Neural cell (in vitro differentiated cells): ENCODE results near the gene SMU1. TPM values are rescaled to one million over a fixed set of nuclear protein-coding genes. Genes with fewer than 3 reads are reported as not detected.

Experiments
- H2AFZ ChIP-seq: fragments of 200-600, 300-800 bp; sonication (generic), shearing (Covaris generic); 2 replicates; pipeline ENCODE4 v1.6.0; 2014; ENCODE audit warnings: low read depth, mild to moderate bottlenecking, antibody characterized with exemption, low read length, moderate library complexity
- H3F3A ChIP-seq: fragments of 200-600 bp; shearing (Covaris generic); 2 replicates; pipeline ENCODE4 v1.6.1; 2016; ENCODE audit warnings: mild to moderate bottlenecking, moderate library complexity, mixed read lengths, antibody characterized with exemption, low read length; ENCODE audit not compliant: insufficient read depth, poor library complexity, severe bottlenecking
- H3K27ac ChIP-seq: fragments of 200-600, 300-800 bp; sonication (generic), shearing (Covaris generic); 2 replicates; pipeline ENCODE4 v1.5.1; 2014; ENCODE audit warnings: mild to moderate bottlenecking, low read length, moderate library complexity
- H3K27me3 ChIP-seq: fragments of 300-800, 200-600 bp; sonication (generic), shearing (Covaris generic); 2 replicates; pipeline ENCODE4 v1.6.0; 2014; ENCODE audit warnings: mild to moderate bottlenecking, low read depth, low read length, moderate library complexity; ENCODE audit not compliant: insufficient read depth
- H3K36me3 ChIP-seq: fragments of 300-800, 200-600 bp; sonication (generic), shearing (Covaris generic); 2 replicates; pipeline ENCODE4 v1.5.1; 2014; ENCODE audit warnings: mild to moderate bottlenecking, antibody characterized with exemption, low read length, moderate library complexity; ENCODE audit not compliant: insufficient read depth
- H3K4me2 ChIP-seq: fragments of 300-800, 200-600 bp; sonication (generic), shearing (Covaris generic); 2 replicates; pipeline ENCODE4 v1.6.0; 2014; ENCODE audit warnings: mild to moderate bottlenecking, low read length
- H3K4me3 ChIP-seq: fragments of 300-800, 200-600 bp; sonication (generic), shearing (Covaris generic); 2 replicates; pipeline ENCODE4 v1.5.1; 2014; ENCODE audit warnings: mild to moderate bottlenecking, low read length, moderate library complexity
- H3K79me2 ChIP-seq: fragments of 200-600 bp; shearing (Covaris generic); replicated peaks from 2 replicates; pipeline ENCODE4 v1.6.0; 2014; ENCODE audit warnings: mild to moderate bottlenecking, low read length, moderate library complexity; ENCODE audit not compliant: insufficient read depth
- H3K9ac ChIP-seq: fragments of 300-800, 200-600 bp; sonication (generic), shearing (Covaris generic); 2 replicates; pipeline ENCODE4 v1.6.1; 2016; ENCODE audit warnings: mild to moderate bottlenecking, low read length, mixed read lengths
- H3K9me2 ChIP-seq: fragments of 200-600 bp; shearing (Covaris generic); 2 replicates; pipeline ENCODE4 v1.6.1; 2016; ENCODE audit warnings: mild to moderate bottlenecking, low read length, mixed read lengths; ENCODE audit not compliant: insufficient read depth
- H3K9me3 ChIP-seq: fragments of 200-600, 300-800 bp; sonication (generic), shearing (Covaris generic); 2 replicates; pipeline ENCODE4 v1.6.1; 2016; ENCODE audit warnings: mild to moderate bottlenecking, mixed run types, low read length, moderate library complexity, mixed read lengths
- H4K20me1 ChIP-seq: fragments of 200-600 bp; shearing (Covaris generic); 2 replicates; pipeline ENCODE4 v1.6.1; 2016; ENCODE audit warnings: mild to moderate bottlenecking, mixed run types; ENCODE audit not compliant: insufficient read depth
- EP300 ChIP-seq: fragments of 450-650 bp; conservative IDR thresholded peaks from 2 replicates; pipeline ENCODE4 v1.6.1; 2014; ENCODE audit warnings: antibody characterized with exemption, mild to moderate bottlenecking, moderate library complexity; ENCODE audit not compliant: poor library complexity, severe bottlenecking
- EZH2 ChIP-seq: fragments of 200-600, 300-800 bp; shearing (Covaris generic), sonication (generic); IDR thresholded peaks from 2 replicates; pipeline ENCODE4 v1.6.1; 2014; ENCODE audit warnings: antibody characterized with exemption, low read length, borderline replicate concordance, mild to moderate bottlenecking; ENCODE audit not compliant: insufficient read depth, poor library complexity, severe bottlenecking
- MXI1 ChIP-seq: fragments of 450-650 bp; conservative IDR thresholded peaks from 2 replicates; pipeline ENCODE4 v1.6.1; 2014; ENCODE audit warnings: antibody characterized with exemption, mild to moderate bottlenecking; ENCODE audit not compliant: poor library complexity, severe bottlenecking
- POLR2AphosphoS5 ChIP-seq: IDR thresholded peaks from 2 replicates; pipeline ENCODE4 v1.6.1; 2012
- RAD21 ChIP-seq: fragments of 450-650 bp; conservative IDR thresholded peaks from 2 replicates; pipeline ENCODE4 v1.6.1; 2014; ENCODE audit warnings: antibody characterized with exemption, mild to moderate bottlenecking, moderate library complexity
- SMC3 ChIP-seq: fragments of 450-650 bp; conservative IDR thresholded peaks from 2 replicates; pipeline ENCODE4 v1.6.1; 2014; ENCODE audit warnings: antibody characterized with exemption, mild to moderate bottlenecking, moderate library complexity; ENCODE audit not compliant: poor library complexity
- TAF1 ChIP-seq: IDR thresholded peaks from 2 replicates; pipeline ENCODE4 v1.6.1; 2012; ENCODE audit warnings: low read depth
- polyA plus RNA-seq: library from polyadenylated mRNA; depleted of rRNA; stranded (reverse); fragments of >200 nt; gene quantifications from 2 replicates; pipeline ENCODE4 v1.2.3, GENCODE V29; 2014
- TF ChIP-seq, protein P1 (sequence below): fragments of 450-650 bp; IDR thresholded peaks from 2 replicates; pipeline ENCODE4 v1.5.1; 2014; ENCODE audit warnings: antibody characterized with exemption, mild to moderate bottlenecking, moderate library complexity; ENCODE audit not compliant: poor library complexity, severe bottlenecking
- TF ChIP-seq, protein P2 (sequence below): IDR thresholded peaks from 2 replicates; pipeline ENCODE4 v1.6.1; 2012; ENCODE audit warnings: borderline replicate concordance

Gene SMU1
- polyA plus RNA-seq, 1 donor from 2014 or later, result 27.4 TPM

DNA sequence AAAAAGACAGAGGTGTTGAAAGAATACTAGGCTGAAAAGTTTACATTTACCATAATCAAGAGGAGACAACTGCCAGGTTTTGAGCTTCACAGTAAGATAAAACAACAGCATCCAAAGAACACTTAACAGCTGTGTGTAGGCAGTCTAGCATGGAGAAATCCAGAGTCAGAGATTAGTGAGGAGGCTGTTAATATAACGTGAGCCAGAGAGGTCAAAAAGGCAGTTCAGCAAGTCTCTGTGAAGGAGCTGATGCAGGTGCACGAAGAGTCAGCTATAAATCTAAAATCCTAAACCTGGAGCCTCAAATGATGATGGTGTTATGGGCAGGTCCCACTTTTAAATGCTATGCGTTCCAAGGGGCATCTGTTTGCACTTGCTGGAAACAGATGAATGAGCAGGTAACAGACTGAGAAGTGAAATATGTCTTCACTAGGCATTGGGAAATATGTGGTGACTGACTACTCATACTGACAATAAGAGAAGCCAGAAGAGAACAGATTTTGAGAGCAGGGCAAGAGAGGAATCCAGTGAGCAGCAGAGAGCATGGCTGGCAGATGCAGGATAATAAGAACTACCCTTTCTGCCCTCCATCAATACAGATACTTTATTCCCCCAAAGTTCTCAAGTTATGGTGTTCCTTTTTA is 83.8 kb downstream of the SMU1 start:
- no peaks in the 10 kb centered on the region for H3F3A ChIP-seq
- H3K9me3 ChIP-seq, result no peaks in the 10 kb centered on the region
- H3K4me2 ChIP-seq, result no peak overlapping the region
- H3K4me3 ChIP-seq, result no peak overlapping the region
- H3K79me2 ChIP-seq, result peaks cover 4% of the 10 kb centered on the region
- TF ChIP-seq EZH2, result no peak
- TF ChIP-seq SMC3, result no peak
- TF ChIP-seq MXI1, result no peak
- no peak for TF ChIP-seq TAF1
- TF ChIP-seq, protein P1, sequence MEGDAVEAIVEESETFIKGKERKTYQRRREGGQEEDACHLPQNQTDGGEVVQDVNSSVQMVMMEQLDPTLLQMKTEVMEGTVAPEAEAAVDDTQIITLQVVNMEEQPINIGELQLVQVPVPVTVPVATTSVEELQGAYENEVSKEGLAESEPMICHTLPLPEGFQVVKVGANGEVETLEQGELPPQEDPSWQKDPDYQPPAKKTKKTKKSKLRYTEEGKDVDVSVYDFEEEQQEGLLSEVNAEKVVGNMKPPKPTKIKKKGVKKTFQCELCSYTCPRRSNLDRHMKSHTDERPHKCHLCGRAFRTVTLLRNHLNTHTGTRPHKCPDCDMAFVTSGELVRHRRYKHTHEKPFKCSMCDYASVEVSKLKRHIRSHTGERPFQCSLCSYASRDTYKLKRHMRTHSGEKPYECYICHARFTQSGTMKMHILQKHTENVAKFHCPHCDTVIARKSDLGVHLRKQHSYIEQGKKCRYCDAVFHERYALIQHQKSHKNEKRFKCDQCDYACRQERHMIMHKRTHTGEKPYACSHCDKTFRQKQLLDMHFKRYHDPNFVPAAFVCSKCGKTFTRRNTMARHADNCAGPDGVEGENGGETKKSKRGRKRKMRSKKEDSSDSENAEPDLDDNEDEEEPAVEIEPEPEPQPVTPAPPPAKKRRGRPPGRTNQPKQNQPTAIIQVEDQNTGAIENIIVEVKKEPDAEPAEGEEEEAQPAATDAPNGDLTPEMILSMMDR, result no peak
- no peak for TF ChIP-seq RAD21
- no peak for TF ChIP-seq EP300
- TF ChIP-seq POLR2AphosphoS5, result no peak
- TF ChIP-seq, protein P2, sequence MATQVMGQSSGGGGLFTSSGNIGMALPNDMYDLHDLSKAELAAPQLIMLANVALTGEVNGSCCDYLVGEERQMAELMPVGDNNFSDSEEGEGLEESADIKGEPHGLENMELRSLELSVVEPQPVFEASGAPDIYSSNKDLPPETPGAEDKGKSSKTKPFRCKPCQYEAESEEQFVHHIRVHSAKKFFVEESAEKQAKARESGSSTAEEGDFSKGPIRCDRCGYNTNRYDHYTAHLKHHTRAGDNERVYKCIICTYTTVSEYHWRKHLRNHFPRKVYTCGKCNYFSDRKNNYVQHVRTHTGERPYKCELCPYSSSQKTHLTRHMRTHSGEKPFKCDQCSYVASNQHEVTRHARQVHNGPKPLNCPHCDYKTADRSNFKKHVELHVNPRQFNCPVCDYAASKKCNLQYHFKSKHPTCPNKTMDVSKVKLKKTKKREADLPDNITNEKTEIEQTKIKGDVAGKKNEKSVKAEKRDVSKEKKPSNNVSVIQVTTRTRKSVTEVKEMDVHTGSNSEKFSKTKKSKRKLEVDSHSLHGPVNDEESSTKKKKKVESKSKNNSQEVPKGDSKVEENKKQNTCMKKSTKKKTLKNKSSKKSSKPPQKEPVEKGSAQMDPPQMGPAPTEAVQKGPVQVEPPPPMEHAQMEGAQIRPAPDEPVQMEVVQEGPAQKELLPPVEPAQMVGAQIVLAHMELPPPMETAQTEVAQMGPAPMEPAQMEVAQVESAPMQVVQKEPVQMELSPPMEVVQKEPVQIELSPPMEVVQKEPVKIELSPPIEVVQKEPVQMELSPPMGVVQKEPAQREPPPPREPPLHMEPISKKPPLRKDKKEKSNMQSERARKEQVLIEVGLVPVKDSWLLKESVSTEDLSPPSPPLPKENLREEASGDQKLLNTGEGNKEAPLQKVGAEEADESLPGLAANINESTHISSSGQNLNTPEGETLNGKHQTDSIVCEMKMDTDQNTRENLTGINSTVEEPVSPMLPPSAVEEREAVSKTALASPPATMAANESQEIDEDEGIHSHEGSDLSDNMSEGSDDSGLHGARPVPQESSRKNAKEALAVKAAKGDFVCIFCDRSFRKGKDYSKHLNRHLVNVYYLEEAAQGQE, result no peak
- H3K27me3 ChIP-seq, result no peaks in the 10 kb centered on the region
- no peak overlapping the region for H3K9ac ChIP-seq
- no peak overlapping the region for H2AFZ ChIP-seq
- no peaks in the 10 kb centered on the region for H4K20me1 ChIP-seq
- H3K9me2 ChIP-seq, result no peaks in the 10 kb centered on the region
- no peak overlapping the region for H3K27ac ChIP-seq
- H3K36me3 ChIP-seq, result no peaks in the 10 kb centered on the region

DNA sequence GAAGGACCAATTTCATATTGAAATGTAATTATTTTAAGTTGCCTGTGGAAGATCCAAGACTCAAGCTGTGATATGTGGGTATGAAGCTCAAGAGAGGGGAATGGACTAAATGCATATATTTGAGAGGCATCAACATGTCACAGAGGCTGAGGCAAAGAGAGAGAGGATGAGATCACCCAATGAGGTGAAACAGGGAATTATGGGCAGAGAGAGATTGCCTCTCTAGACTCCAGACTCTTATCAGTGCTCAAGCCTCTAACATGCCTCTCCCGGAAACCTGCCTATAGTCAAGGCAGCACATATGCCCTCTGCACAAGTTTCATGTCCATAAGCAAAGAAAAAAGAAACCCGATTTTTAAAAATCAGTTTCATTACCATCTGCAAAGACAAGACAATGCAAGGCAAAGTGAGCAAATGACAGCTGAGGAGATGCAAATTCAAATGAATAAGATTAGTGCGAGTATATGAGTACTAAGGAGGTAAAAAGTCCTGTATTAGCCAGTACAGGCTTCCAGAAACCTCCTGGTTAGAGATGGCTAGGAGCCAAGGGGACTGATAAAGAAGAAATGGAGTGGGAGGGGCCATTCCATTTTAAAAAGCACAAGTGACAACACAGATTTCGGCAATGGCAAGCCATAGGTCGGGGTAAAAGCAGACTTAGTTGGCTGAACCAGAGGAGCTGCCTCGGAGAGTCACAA is 84.4 kb downstream of the SMU1 start:
- H3K79me2 ChIP-seq, result no peaks in the 10 kb centered on the region
- no peaks in the 10 kb centered on the region for H4K20me1 ChIP-seq

More for the DNA sequence above, 84.4 kb downstream of the SMU1 start:
- H3K9me2 ChIP-seq, result no peaks in the 10 kb centered on the region
- no peak overlapping the region for H3K27ac ChIP-seq
- no peak overlapping the region for H2AFZ ChIP-seq
- H3K36me3 ChIP-seq, result no peaks in the 10 kb centered on the region
- no peak overlapping the region for H3K4me3 ChIP-seq
- H3K4me2 ChIP-seq, result no peak overlapping the region
- no peaks in the 10 kb centered on the region for H3F3A ChIP-seq
- no peak overlapping the region for H3K9ac ChIP-seq
- H3K9me3 ChIP-seq, result no peaks in the 10 kb centered on the region
- H3K27me3 ChIP-seq, result no peaks in the 10 kb centered on the region
- TF ChIP-seq EZH2, result no peak
- no peak for TF ChIP-seq MXI1
- TF ChIP-seq TAF1, result no peak
- TF ChIP-seq, protein P2, result no peak
- TF ChIP-seq POLR2AphosphoS5, result no peak
- no peak for TF ChIP-seq SMC3
- TF ChIP-seq EP300, result no peak
- TF ChIP-seq, protein P1, result no peak
- no peak for TF ChIP-seq RAD21
